Measurements from ENCODE around the gene PRKAB1. TPM values are rescaled to one million over a fixed set of nuclear protein-coding genes. Genes with fewer than 3 reads are reported as not detected.

PRKAB1 gene
- total RNA-seq, 1 experiment from 2014 or later = 32.7 TPM

- no peaks in the 10 kb centered on the region for H3K9me2 ChIP-seq (replicated peaks; ENCODE audit: insufficient read depth, low read length)
- peaks cover 22% of the 10 kb centered on the region for H3K36me3 ChIP-seq (ENCODE audit: insufficient read depth, low read length)
- peak overlapping the region; percentile 97 for H3K27ac ChIP-seq (ENCODE audit: low read length)
- peak overlapping the region; percentile 54 for H3K4me3 ChIP-seq (ENCODE audit: low read length)
- H2AFZ ChIP-seq (ENCODE audit: low read length) = peak overlapping the region; percentile 64; the same call in 1 of the 2 replicates
- peak; percentile 72 for DNase-seq
- H3K9me3 ChIP-seq (ENCODE audit: low read length) = no peaks in the 10 kb centered on the region
- H3K4me1 ChIP-seq (ENCODE audit: low read length) = peaks cover 43% of the 10 kb centered on the region
- peak overlapping the region; percentile 65 for H3K9ac ChIP-seq (ENCODE audit: low read length)
- H3K4me2 ChIP-seq (ENCODE audit: low read depth, low read length, poor library complexity, severe bottlenecking) = peak overlapping the region; percentile 84
- no peaks in the 10 kb centered on the region for H3K27me3 ChIP-seq (ENCODE audit: low read length)
- H3K79me2 ChIP-seq (ENCODE audit: low read length) = peaks cover 42% of the 10 kb centered on the region
- H4K20me1 ChIP-seq (ENCODE audit: insufficient read depth, low read depth, low read length) = peaks cover 12% of the 10 kb centered on the region
Measured at GRCh38 chr12:119666900-119667576, 895 bp upstream of the PRKAB1 start.

- H4K20me1 ChIP-seq (ENCODE audit: insufficient read depth, low read depth, low read length) = peaks cover 16% of the 10 kb centered on the region
- H3K9me3 ChIP-seq (ENCODE audit: low read length) = no peaks in the 10 kb centered on the region
- peak overlapping the region; percentile 11; the same call in 1 of the 2 replicates for H2AFZ ChIP-seq (ENCODE audit: low read length)
- peak overlapping the region; percentile 97 for H3K4me3 ChIP-seq (ENCODE audit: low read length)
- peaks cover 51% of the 10 kb centered on the region for H3K79me2 ChIP-seq (ENCODE audit: low read length)
- H3K9ac ChIP-seq (ENCODE audit: low read length) = peak overlapping the region; percentile 99
- H3K4me1 ChIP-seq (ENCODE audit: low read length) = peaks cover 43% of the 10 kb centered on the region
- peaks cover 35% of the 10 kb centered on the region for H3K36me3 ChIP-seq (ENCODE audit: insufficient read depth, low read length)
- H3K4me2 ChIP-seq (ENCODE audit: low read depth, low read length, poor library complexity, severe bottlenecking) = peak overlapping the region; percentile 78
- no peaks in the 10 kb centered on the region for H3K9me2 ChIP-seq (replicated peaks; ENCODE audit: insufficient read depth, low read length)
- no peak for DNase-seq
- peak overlapping the region; percentile 87 for H3K27ac ChIP-seq (ENCODE audit: low read length)
- no peaks in the 10 kb centered on the region for H3K27me3 ChIP-seq (ENCODE audit: low read length)
Measured at GRCh38 chr12:119668324-119668841, 450 bp downstream of the PRKAB1 start.

- H3K9me3 ChIP-seq (ENCODE audit: low read length) = no peaks in the 10 kb centered on the region
- H3K36me3 ChIP-seq (ENCODE audit: insufficient read depth, low read length) = peaks cover 42% of the 10 kb centered on the region
- no peaks in the 10 kb centered on the region for H3K9me2 ChIP-seq (replicated peaks; ENCODE audit: insufficient read depth, low read length)
- DNase-seq = no peak
- H3K27me3 ChIP-seq (ENCODE audit: low read length) = no peaks in the 10 kb centered on the region
- H2AFZ ChIP-seq (ENCODE audit: low read length) = no peak overlapping the region
- peak overlapping the region; percentile 2; the same call in 1 of the 2 replicates for H3K9ac ChIP-seq (ENCODE audit: low read length)
- H3K4me2 ChIP-seq (ENCODE audit: low read depth, low read length, poor library complexity, severe bottlenecking) = peak overlapping the region; percentile 78
- H3K27ac ChIP-seq (ENCODE audit: low read length) = no peak overlapping the region
- peaks cover 43% of the 10 kb centered on the region for H3K4me1 ChIP-seq (ENCODE audit: low read length)
- peak overlapping the region; percentile 97; the same call in 1 of the 2 replicates for H3K4me3 ChIP-seq (ENCODE audit: low read length)
- H3K79me2 ChIP-seq (ENCODE audit: low read length) = peaks cover 52% of the 10 kb centered on the region
- peaks cover 16% of the 10 kb centered on the region for H4K20me1 ChIP-seq (ENCODE audit: insufficient read depth, low read depth, low read length)
Measured at GRCh38 chr12:119669744-119670472, 2.0 kb downstream of the PRKAB1 start.

GRCh38 chr12:119671070-119671469 is 3.1 kb downstream of the PRKAB1 start:
- H3K4me2 ChIP-seq (ENCODE audit: low read depth, low read length, poor library complexity, severe bottlenecking) = peak overlapping the region; percentile 78
- no peak overlapping the region for H3K4me3 ChIP-seq (ENCODE audit: low read length)
- peaks cover 49% of the 10 kb centered on the region for H3K36me3 ChIP-seq (ENCODE audit: insufficient read depth, low read length)

GRCh38 chr12:119672194-119672593 is 4.3 kb downstream of the PRKAB1 start:
- Histone ChIP-seq H3K36me3 (ENCODE audit: insufficient read depth, low read length) (peaks cover 57% of the 10 kb centered on the region), H4K20me1 (ENCODE audit: insufficient read depth, low read depth, low read length) (peaks cover 16% of the 10 kb centered on the region), H2AFZ (ENCODE audit: low read length) (no peak overlapping the region), H3K9ac (ENCODE audit: low read length) (no peak overlapping the region), H3K27ac (ENCODE audit: low read length) (no peak overlapping the region), H3K4me3 (ENCODE audit: low read length) (no peak overlapping the region), H3K27me3 (ENCODE audit: low read length) (no peaks in the 10 kb centered on the region), H3K9me3 (ENCODE audit: low read length) (no peaks in the 10 kb centered on the region), H3K4me1 (ENCODE audit: low read length) (peaks cover 22% of the 10 kb centered on the region), H3K9me2 (replicated peaks; ENCODE audit: insufficient read depth, low read length) (no peaks in the 10 kb centered on the region), H3K79me2 (ENCODE audit: low read length) (peaks cover 52% of the 10 kb centered on the region), H3K4me2 (ENCODE audit: low read depth, low read length, poor library complexity, severe bottlenecking) (no peak overlapping the region)
- no peak for DNase-seq

More at GRCh38 chr12:119671070-119671469, 3.1 kb downstream of the PRKAB1 start:
- Histone ChIP-seq H3K9ac (ENCODE audit: low read length) (no peak overlapping the region), H3K79me2 (ENCODE audit: low read length) (peaks cover 52% of the 10 kb centered on the region), H3K27me3 (ENCODE audit: low read length) (no peaks in the 10 kb centered on the region), H3K4me1 (ENCODE audit: low read length) (peaks cover 33% of the 10 kb centered on the region), H3K27ac (ENCODE audit: low read length) (no peak overlapping the region), H2AFZ (ENCODE audit: low read length) (no peak overlapping the region), H3K9me2 (replicated peaks; ENCODE audit: insufficient read depth, low read length) (no peaks in the 10 kb centered on the region), H3K9me3 (ENCODE audit: low read length) (no peaks in the 10 kb centered on the region), H4K20me1 (ENCODE audit: insufficient read depth, low read depth, low read length) (peaks cover 16% of the 10 kb centered on the region)
- DNase-seq = no peak

- H3K27me3 ChIP-seq (ENCODE audit: low read length) = no peaks in the 10 kb centered on the region
- peaks cover 16% of the 10 kb centered on the region for H4K20me1 ChIP-seq (ENCODE audit: insufficient read depth, low read depth, low read length)
- H3K9me2 ChIP-seq (replicated peaks; ENCODE audit: insufficient read depth, low read length) = no peaks in the 10 kb centered on the region
- H3K9ac ChIP-seq (ENCODE audit: low read length) = no peak overlapping the region
- no peaks in the 10 kb centered on the region for H3K9me3 ChIP-seq (ENCODE audit: low read length)
- no peak for DNase-seq
- peaks cover 44% of the 10 kb centered on the region for H3K79me2 ChIP-seq (ENCODE audit: low read length)
- peaks cover 25% of the 10 kb centered on the region for H3K4me1 ChIP-seq (ENCODE audit: low read length)
- H3K4me2 ChIP-seq (ENCODE audit: low read depth, low read length, poor library complexity, severe bottlenecking) = no peak overlapping the region
- H3K36me3 ChIP-seq (ENCODE audit: insufficient read depth, low read length) = peaks cover 67% of the 10 kb centered on the region
- H2AFZ ChIP-seq (ENCODE audit: low read length) = no peak overlapping the region
- no peak overlapping the region for H3K4me3 ChIP-seq (ENCODE audit: low read length)
- no peak overlapping the region for H3K27ac ChIP-seq (ENCODE audit: low read length)
Measured at GRCh38 chr12:119673634-119674033, 5.7 kb downstream of the PRKAB1 start.

GRCh38 chr12:119674560-119674959 is 6.6 kb downstream of the PRKAB1 start:
- no peaks in the 10 kb centered on the region for H3K27me3 ChIP-seq (ENCODE audit: low read length)
- no peak overlapping the region for H2AFZ ChIP-seq (ENCODE audit: low read length)
- H3K27ac ChIP-seq (ENCODE audit: low read length) = no peak overlapping the region
- H3K4me2 ChIP-seq (ENCODE audit: low read depth, low read length, poor library complexity, severe bottlenecking) = no peak overlapping the region
- DNase-seq = no peak
- no peaks in the 10 kb centered on the region for H3K9me3 ChIP-seq (ENCODE audit: low read length)
- H3K4me1 ChIP-seq (ENCODE audit: low read length) = peaks cover 26% of the 10 kb centered on the region
- H3K9me2 ChIP-seq (replicated peaks; ENCODE audit: insufficient read depth, low read length) = no peaks in the 10 kb centered on the region
- H3K9ac ChIP-seq (ENCODE audit: low read length) = no peak overlapping the region
- H4K20me1 ChIP-seq (ENCODE audit: insufficient read depth, low read depth, low read length) = peaks cover 16% of the 10 kb centered on the region
- no peak overlapping the region for H3K4me3 ChIP-seq (ENCODE audit: low read length)
- peaks cover 74% of the 10 kb centered on the region for H3K36me3 ChIP-seq (ENCODE audit: insufficient read depth, low read length)
- peaks cover 35% of the 10 kb centered on the region for H3K79me2 ChIP-seq (ENCODE audit: low read length)

GRCh38 chr12:119676022-119676421 is 8.1 kb downstream of the PRKAB1 start:
- Histone ChIP-seq H3K9ac (ENCODE audit: low read length) (no peak overlapping the region), H4K20me1 (ENCODE audit: insufficient read depth, low read depth, low read length) (peaks cover 7% of the 10 kb centered on the region; the same call in 1 of the 2 replicates), H3K9me3 (ENCODE audit: low read length) (no peaks in the 10 kb centered on the region), H2AFZ (ENCODE audit: low read length) (no peak overlapping the region), H3K4me1 (ENCODE audit: low read length) (peaks cover 16% of the 10 kb centered on the region), H3K4me3 (ENCODE audit: low read length) (no peak overlapping the region), H3K79me2 (ENCODE audit: low read length) (peaks cover 20% of the 10 kb centered on the region), H3K4me2 (ENCODE audit: low read depth, low read length, poor library complexity, severe bottlenecking) (no peak overlapping the region), H3K27me3 (ENCODE audit: low read length) (no peaks in the 10 kb centered on the region), H3K9me2 (replicated peaks; ENCODE audit: insufficient read depth, low read length) (no peaks in the 10 kb centered on the region), H3K27ac (ENCODE audit: low read length) (no peak overlapping the region), H3K36me3 (ENCODE audit: insufficient read depth, low read length) (peaks cover 69% of the 10 kb centered on the region)
- no peak for DNase-seq

All from Karpas-422 (cell line).